NCI-H2029 treated with DMSO at 0.1 percent for 48 hours (cell line): ENCODE results near the gene COL10A1.

Experiments used
- DNase-seq: peaks from one replicate; lab custom pipeline; 2025; lab: John Stamatoyannopoulos, UW

Gene COL10A1

DNA sequence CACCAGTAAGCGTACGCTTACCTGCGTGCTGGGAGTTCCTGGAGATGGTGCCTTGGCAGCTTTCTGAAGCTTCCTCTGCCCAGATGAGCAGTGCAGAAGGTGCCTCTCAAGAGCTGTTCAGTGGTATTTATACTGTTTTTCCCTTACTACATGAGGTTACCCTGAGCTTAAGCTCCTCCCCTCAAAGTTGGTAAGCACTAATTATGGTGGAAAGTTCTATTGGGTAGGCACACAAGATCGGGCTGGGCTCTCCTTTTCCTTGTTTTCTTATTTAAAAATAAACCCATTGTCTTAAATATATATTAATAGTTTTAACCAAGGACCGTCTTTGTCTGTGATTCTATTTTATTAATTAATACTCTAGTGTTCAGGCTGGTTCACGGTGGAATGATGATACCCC, at the start of gene COL10A1:
Gene COL10A1 (minus strand): TSS at position 101 of the 400 bp plus-strand sequence. CDS start 640 bp downstream, outside the sequence.
- no peak for DNase-seq

DNA sequence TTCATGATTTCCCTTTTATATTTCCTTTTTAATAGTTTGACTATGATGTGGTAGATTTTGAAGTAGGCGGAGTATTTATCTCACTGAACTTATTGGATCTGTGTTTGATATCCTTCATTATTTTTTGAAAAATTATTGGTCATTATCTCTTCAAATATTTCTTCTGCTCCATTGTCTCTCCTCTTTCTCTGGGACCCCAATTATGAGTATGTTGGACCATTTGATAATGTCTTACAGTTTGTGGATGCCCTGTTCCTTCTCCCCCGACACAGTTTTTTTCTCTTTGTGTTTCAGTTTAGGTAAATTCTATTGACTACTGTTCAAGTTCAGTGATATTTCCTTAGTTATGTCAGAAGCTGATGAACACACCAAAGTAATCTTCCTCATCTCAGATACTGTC, 49.4 kb upstream of the COL10A1 start:
- DNase-seq, result no peak

DNA sequence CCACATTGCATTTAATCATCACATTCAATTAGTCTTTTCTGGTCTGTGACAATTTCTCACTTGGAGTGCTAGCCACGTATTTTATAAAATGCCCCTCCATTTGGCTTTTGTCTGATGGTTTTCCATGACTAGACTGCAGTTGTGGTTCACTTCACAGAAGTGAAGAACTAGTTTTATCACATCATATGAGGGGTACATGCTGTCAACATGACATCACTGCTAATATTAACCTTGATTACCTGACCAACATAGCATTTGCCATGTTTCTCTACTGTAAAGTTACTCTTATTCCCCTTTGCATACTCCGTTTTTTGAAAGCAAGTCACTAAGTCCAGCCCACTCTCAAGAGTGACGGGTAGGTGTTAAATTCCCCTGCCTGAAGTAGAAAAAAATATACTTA, 48.0 kb upstream of the COL10A1 start:
- DNase-seq, result no peak

DNA sequence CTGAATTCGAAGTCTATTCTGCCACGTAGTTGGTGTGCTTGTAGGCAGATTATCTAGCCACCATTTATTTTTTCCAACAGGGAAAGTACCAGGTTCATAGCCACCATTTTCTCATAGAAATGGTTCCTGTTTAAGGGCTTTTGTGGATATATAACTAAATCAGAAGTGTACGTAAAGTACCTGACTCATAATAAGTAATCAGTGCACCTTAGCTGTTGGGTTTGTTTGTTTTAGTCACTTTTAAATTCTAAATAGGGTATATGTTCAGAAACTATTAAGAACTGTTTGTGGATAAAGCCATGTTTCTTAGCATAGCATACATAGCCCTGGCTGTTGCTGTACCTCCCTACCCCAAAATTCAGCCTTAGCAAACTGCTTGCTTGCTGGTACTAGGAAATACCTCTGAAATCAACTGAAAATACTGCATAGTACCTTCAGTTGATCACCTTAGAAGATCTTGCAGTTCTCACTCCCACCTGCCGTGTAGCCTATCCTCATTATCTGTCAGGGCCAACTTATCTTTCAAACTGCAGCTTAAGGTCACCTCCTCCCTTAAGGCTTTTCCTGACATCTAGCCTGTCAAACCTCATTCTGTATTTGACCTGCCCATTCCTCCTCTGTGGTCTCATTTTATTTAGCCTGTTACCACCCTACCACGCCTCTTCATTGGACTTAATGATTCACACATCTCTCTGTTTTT, 44.6 kb upstream of the COL10A1 start:
- DNase-seq, result no peak

DNA sequence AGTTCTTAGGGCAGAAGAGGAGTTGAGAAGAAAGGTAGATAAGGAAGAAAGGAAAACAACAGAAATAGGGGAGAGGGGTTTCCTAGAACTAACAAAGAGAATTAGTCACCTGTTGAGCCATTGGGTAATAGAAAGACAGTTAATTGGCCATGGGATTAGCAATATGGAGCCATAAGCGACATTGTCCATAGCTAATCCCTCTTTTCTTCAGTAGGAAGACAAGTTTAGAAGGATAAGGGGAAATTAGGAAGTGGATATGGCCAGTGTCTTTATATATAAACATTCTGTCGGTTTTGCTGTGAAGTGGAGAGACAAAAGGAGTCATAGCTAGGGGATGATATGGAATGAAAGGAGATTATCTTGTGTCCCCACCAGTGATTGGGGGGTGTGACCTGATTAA, 43.9 kb upstream of the COL10A1 start:
- no peak for DNase-seq

DNA sequence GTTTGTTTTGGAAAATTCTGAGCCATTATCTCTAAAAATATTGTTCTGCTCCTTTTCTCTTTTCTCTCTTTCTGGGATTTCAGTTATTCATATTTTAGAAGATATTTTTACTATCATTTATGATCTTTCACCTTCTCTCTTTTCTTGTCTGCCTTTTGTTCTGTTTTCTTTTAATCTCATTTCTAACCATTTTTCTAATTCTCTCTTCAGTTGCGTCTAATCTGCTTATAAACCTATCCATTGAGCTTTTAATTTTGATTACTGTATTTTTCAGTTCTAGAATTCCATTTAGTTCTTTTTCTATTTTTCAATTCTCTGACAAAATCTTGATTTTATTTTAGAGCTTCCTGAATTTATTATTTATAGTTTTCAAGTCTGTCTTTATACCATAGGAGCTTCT, 42.2 kb upstream of the COL10A1 start:
- DNase-seq, result no peak

DNA sequence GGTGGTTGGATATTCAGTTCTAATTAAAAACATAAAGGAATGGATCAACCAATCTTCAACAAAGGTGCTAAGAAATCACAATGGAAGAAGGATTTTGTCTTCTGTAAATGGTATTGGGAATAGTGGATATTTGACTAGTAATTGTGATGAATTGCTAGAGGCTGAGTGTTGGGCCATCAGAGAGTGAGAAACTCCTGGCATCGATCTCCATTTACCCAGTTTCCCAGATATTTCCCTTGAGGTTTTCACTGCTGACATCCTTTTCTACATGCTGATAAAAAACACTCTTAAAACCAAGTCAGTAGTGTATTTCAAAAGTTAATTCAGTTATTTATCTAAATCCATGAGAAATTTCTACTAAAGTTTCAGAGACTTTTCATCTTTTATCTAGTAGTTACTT, 40.4 kb upstream of the COL10A1 start:
- DNase-seq, result no peak

DNA sequence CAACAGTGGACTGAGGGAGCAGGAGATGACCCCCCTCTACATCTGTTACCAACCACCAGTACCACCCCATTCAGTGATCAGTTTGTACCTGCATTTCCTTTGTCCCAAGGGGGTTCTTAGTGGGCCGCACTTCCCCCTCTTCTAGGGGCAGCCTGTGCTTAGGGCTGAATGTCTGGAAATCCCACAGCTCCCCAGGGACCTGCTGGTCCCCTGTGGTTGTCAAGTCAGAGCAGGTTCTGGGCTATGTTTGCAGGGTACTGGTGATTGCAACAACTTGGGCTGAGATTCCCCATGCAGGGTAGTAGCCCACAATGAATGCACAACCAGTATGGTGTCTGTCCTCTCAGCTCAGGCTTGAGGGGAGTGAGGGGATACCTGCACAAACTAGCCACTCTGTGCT, 39.7 kb upstream of the COL10A1 start:
- DNase-seq, result no peak

DNA sequence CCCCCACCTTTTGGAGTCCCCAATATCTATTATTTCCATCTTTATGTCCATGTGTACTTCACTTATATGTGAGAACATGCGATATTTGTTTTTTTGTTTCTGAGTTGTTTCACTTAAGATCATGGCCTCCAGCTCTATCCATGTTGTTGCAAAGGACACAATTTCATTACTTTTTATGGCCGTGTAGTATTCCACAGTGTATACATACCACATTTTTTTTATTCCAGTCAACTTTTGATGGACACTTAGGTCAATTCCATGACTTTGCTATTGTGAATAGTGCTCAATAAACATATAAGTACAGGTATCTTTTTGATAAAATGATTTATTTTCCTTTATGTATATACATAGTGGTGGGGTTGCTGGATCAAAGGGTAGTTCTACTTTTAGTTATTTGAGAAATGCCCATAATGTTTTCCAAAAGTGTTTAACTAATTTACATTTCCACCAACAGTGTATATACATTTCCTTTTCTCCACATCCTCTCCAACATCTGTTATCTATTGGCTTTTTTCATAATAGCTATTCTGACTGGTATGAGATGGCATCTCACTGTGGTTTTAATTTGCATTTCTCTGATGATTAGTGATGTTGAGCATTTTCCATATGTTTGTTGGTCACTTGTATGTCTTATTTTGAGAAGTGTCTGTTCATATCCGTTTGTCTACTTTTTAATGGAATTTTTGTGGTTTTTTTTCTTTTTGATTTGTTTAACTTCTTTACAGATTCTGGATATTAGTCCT, 34.0 kb upstream of the COL10A1 start:
- no peak for DNase-seq

DNA sequence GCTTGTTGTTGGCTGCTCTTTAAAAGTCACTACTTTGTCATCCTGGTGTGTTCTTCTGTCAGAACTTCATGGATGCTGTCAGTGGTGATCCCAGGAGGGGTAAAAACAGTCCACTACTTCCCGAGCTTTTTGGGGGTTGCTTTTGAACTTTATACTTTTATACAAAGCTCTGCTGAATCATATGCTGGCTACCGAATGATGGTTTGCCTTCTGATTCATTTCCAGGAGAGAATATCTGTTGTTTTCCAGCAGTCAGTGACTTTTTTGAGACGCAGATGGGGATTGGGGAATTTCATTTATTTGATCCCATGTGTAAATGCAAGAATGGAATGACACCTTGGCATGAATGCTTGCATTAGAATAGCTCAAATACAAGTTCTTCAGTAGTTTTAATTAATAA, 32.7 kb upstream of the COL10A1 start:
- DNase-seq, result no peak

DNA sequence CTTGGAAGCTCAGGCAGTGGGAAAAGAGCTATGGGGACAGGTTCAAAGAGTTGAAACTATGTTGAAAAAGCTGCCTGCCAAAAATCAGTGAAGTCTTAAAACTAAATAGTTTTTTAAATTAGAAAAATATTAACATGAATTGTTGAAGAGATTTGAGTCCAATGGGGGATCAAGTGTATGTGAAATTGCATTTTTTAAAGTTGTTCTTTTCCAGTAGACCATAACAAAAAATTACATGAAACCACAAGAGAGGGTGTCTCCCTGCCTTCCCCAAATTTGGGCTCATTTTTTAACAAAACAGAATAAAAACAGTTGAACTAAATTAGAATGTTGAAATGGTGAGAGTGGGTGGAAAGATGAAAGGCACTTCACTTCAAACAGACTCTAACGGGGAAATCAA, 31.5 kb upstream of the COL10A1 start:
- DNase-seq, result no peak

DNA sequence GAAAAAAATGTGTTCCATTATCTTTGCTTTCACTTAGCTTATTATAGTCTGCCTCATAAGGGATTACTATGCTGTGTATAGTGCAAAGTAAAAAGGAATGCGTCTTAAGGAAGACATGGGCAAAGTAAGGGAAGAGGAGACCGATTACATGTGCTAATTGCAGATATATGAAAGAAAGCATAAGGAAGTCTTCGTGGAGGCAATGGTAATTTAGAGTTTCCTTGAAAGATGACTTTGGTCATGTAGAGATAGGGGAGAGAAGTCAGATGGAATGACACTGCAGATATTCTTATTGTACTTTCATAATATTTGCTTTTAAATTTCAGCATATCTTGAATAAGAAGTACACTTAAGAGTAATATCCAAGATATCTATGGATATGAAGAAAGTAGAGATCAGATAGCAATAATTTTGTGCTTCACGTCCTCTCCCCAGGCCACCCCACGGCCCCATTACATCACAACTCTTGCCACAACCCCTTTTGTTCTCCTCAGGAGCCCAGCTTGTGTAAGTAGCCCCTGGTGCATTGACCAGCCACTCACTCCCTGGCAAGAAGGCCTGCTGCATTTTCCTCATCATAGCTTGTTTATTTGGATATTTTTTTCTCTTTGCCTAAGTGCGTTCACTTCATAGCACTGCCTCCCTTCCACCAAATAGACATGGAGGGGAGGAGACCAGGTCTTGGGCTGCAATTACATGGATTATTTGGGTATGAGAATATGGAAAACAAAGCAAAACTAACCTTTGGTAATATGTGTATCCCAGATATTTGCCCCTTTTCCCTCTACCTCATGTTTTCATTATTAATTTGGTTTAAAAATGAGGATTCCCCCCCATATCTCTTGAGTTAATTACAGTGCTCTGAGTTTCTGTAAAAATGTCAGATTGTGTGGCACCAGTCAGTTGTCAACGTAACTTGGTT, 30.7 kb upstream of the COL10A1 start:
- DNase-seq, result no peak

DNA sequence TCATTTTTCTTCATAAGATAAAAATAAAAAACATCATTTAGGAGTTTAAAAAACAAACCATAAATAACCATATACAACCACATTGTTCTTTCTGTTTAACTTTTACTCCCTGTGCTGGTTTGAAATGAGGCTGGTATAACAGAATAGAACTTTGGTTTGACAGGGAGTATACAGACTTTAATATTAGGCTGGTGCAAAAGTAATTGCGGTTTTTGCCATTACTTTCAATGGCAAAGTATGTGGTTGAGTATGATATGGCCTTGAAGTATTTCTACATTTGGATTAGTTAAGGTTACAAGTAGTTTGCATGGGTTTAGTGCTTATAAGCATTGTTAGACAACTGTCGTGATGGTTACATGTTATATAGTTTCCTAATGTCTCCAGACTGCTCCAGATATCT, 29.0 kb upstream of the COL10A1 start:
- no peak for DNase-seq

DNA sequence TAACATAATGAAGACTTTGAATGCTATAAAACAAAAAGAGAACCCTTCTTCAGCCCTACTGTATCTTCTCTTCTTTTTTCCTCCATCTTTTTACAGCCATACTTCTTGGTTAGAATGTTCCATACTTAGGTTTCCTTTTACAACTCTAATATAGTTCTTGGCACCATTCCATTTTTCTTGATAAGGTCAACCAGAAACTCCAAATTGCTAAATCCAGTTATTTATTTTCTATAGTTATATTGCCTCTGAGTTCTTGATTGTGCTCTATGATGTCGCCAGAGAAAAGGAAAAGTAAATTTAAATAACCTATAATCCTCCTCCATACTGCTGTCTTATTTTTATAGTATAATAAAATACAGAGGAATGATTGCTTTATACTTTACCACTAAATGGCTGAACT, 26.7 kb upstream of the COL10A1 start:
- no peak for DNase-seq

DNA sequence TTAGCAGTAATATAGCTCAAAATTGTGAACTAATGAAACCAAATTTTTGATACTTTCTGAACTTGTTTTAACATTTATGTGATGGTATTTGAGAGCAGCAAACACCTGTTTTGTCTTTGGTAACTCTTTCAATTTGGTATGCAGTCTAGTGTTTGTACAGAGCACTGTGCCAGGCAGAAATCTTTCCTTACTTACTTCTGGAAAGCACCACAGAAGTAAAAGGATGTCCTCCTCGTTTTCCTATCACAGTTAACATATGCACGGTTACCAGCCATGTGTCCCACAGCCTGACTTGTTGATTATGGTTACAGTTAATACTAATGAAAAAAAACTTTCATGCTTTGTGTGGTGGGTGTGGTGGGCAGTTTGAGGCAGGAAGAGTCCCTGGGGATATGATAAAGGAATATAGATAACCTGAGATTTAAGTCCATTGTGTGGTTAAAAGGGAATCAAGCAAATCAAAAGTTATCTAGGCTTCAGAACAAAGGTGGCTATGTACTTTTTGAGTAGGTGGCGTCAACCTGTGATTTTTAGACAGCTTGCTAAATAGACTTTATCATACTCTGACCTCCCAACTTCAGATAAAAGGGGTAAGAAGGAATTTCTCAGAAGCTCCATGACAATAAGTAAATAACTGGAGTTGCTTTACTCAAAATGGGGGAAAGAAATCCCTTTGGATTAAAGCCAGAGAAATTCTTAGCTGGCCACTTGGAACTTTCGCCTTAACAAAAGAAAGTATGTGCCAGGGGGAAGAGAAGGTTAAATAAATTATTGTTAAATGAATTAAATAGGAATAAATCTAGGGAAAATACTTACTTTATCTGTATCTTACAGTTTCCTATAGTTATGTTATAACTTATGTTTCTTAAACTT, 20.1 kb upstream of the COL10A1 start:
- DNase-seq, result no peak

DNA sequence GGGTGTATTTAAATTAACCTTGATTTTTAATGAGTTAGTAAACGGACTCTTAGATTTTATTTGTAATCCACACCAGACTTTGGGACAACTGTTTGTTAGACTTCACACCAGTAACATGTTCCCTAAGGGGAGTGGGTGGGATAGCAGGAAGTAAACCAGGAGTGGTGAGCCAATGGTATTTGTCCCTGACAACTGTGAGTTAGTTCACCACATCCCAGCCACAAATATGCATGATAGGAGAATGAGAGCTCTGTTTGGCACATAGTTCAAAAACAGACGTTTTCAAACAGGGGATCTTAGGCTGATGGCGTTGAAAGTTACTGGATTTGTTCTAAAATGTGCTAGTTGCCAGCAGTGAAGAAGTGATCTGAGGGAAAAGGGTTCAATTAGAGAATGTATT, 18.7 kb upstream of the COL10A1 start:
- DNase-seq, result no peak

DNA sequence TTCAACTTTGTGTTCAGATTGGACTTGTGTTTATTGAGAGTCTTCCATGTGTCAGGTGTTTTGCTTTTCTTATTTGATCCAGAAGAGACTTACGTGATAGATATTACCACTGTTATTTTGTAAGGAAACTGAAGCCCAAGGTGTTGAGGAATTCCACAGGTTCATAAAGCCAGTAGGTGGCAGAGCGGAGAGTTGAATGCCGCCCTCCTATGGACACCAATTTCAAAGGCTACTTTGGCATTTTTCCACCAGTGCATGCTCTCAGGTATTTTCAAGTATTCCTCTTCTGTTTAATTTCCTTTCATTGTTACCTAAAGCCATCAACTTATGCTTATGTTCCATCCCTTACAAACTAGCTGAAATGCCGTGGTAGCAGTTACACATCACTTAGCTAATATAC, 14.0 kb upstream of the COL10A1 start:
- DNase-seq, result no peak

DNA sequence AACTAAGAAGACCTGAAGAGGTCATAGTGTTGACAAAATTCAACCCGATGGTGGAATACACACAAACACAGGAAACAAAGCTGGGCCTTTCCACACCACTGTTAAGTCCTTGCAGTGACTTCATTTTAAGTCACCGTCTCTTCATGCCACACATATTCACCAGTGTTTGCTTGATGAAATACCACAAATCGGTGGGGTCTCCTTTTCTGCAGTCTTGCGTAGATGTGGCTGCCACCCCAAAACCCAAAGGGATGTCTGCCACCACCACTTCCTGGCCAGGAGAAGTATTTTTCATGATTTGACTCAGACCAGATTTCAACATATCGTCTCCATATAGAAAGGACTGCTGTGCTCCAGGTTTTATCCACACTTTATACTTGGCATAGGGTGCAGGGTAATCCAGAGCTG, 11.0 kb upstream of the COL10A1 start:
- no peak for DNase-seq

DNA sequence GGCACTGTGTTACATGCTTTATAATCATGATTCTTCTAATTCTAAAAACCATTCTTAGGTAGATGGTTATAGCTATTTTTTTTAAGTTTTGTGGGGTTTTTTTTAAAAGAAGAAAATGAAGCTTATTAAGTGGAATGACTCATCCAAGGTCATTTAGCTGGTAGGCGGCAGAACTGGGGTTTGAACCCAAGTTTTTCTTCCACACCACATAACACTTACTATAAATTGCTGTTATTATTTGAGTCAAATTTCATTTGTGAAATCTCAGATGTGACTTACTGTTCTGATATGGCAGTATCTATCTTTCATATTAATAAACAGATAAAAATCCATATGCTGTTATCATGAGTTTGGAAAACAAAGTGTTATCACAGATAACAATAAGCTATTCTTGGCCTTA, 10.4 kb upstream of the COL10A1 start:
- DNase-seq, result no peak

DNA sequence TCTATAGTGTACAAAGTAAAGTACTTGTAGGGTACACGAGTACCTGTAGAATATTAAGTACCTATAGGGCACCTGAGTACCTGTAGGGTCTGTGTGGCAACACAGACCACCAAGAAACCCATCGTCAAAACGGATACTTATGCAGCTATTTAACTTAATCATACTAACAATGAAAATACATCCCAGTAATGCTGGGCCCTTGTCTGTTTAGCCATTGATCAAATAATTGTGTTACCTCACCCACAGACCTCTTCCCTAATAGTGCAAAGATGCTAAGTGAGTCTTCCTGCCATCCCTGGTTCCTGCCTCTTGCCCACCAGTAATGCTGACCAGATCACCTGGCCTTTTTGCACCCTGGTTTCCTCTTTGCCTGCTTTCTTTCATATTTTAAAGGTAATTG, 7.5 kb upstream of the COL10A1 start:
- DNase-seq, result no peak

DNA sequence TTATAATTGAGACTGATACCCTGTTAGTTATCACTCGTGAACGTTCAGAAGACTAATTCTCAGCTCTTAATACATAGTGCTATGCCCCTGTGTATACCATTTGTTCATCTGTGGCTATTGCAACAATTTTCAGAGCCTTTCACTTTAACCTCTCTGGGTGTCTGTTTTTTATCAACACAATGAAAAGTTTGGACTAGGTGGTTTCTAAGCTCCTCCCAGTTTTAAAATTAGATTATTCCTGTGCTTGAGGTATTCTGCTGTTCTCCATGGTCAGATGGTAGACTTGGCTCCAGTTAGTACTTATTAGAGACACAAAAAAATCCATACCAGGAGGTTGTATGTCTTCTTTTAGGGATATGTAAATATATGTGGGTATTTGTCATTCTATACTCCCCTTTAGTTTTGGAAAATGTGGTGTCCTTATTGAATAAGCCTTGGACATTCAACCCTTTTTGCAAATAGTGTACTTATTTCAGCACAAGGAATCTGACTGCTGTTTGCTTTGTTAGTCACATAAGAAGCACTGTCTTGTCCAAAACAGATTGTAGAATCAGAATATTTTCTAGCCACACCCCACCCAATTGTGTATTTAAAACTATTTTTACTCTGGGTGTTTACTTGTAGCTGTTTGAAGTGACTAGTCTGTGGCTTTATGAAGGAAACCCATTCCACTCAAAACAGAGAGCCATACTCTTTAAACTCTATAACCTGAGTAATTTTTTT, 2.0 kb upstream of the COL10A1 start:
- no peak for DNase-seq
